BLaER1 (cell line): Measurements from ENCODE around the gene MGP.
A peak's percentile ranks its signal among the peaks of the same experiment; 100 is the strongest.

Source experiments
- H3K27ac ChIP-seq: shearing (Covaris generic); formaldehyde crosslinking; 2 replicates; pipeline ENCODE4 v1.8.1; 2022
- H3K27me3 ChIP-seq: shearing (Covaris generic); formaldehyde crosslinking; 2 replicates; pipeline ENCODE4 v1.8.1; 2022
- H3K36me3 ChIP-seq: shearing (Covaris generic); formaldehyde crosslinking; 2 replicates; pipeline ENCODE4 v1.8.1; 2022
- H3K4me1 ChIP-seq: shearing (Covaris generic); formaldehyde crosslinking; 2 replicates; pipeline ENCODE4 v1.8.1; 2022
- H3K4me2 ChIP-seq: shearing (Covaris generic); formaldehyde crosslinking; 2 replicates; pipeline ENCODE4 v1.8.1; 2022
- H3K4me3 ChIP-seq: shearing (Covaris generic); formaldehyde crosslinking; 2 replicates; pipeline ENCODE4 v1.8.1; 2022
- H3K9ac ChIP-seq: shearing (Covaris generic); formaldehyde crosslinking; 2 replicates; pipeline ENCODE4 v1.8.1; 2022
- H3K9me3 ChIP-seq: shearing (Covaris generic); formaldehyde crosslinking; 2 replicates; pipeline ENCODE4 v1.8.1; 2022
- H4K20me1 ChIP-seq: shearing (Covaris generic); formaldehyde crosslinking; 2 replicates; pipeline ENCODE4 v1.8.1; 2022
- Cebpa-rat ChIP-seq: shearing (Covaris generic); IDR thresholded peaks from 2 replicates; pipeline ENCODE4 v1.8.1; 2022

Gene MGP

DNA sequence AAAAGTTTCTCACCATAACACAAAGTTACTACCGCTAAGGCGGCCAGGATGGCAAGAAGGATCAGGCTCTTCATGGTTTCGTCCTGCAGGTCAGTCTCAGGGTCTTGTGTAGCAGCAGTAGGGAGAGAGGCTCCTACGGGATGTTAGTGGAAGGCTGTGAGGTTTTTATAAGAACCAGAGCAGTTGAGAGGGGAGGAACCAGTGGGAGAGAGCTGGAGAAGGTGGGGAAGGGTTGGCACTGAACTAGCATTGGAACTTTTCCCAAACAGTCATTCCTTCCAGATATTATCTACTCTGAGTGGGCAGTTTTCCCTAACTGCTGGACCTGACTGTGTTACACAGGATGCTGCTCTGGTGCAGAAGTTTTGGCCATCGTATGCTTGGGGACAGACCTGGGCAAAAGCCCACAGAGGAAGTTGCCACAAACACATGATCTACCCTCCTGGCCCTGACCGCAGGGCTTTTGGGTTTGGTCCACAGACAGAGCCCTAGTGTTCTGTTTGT, at the start of gene MGP:
MGP (minus strand) TSS at position 137 of the 504 bp plus-strand sequence; CDS start at position 74, 63 bp downstream.
- Histone ChIP-seq H4K20me1 (no peaks in the 10 kb centered on the region), H3K9me3 (no peaks in the 10 kb centered on the region; the same call in 1 of the 2 replicates), H3K4me2 (peak within 1 kb of the TSS; percentile 67), H3K27ac (no peak within 1 kb of the TSS), H3K4me1 (peaks cover 31% of the 10 kb centered on the region), H3K36me3 (no peaks in the 10 kb centered on the region), H3K27me3 (no peaks in the 10 kb centered on the region), H3K9ac (no peak within 1 kb of the TSS), H3K4me3 (no peak within 1 kb of the TSS)
- TF ChIP-seq Cebpa-rat: no peak

DNA sequence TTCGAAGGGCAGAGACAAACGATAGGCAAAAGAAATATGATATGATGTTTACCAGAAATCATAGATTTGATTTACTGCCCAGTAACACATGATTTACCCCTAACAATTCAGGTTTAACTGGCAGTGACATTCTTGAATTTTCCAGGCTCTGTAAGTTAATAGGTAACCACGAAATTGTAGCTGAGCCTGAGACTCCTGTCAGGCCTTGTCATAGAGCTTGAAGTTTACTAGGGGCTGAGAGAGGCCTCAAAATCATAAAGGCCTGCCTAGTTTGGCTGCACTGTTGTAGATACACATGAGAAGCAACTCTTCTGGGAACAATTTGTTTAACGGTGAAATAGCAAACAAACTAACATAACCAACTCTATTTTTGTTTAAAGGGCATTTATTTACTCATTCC, 49.4 kb upstream of the MGP start:
- peaks cover 84% of the 10 kb centered on the region for H3K36me3 ChIP-seq
- no peak overlapping the region for H3K4me2 ChIP-seq
- no peaks in the 10 kb centered on the region for H4K20me1 ChIP-seq
- H3K9ac ChIP-seq: no peak overlapping the region
- H3K27ac ChIP-seq: no peak overlapping the region
- no peaks in the 10 kb centered on the region for H3K27me3 ChIP-seq
- peaks cover 15% of the 10 kb centered on the region for H3K4me1 ChIP-seq
- no peaks in the 10 kb centered on the region for H3K9me3 ChIP-seq
- no peak for TF ChIP-seq Cebpa-rat
- H3K4me3 ChIP-seq: no peak overlapping the region

DNA sequence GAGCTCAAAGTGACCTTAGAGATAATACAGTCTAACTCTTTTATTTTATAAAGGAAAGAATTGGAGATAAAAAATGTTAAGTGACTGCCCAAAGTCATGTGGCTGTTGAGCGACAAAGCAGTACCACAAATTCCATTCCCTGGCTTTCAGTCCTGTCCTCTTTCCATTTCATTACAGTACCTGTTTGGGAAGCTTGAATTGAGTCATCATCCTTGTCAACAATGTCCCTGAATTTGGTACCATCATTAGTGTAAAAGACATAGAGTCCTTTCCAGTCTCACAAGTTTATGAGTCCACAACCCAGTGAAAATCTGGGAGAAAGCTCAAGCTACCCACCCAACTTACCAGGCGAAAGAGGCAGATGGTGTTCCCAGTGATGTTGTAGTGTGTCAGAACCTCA, 48.9 kb upstream of the MGP start:
- TF ChIP-seq Cebpa-rat: no peak
- H3K36me3 ChIP-seq: peaks cover 79% of the 10 kb centered on the region
- H3K4me1 ChIP-seq: peaks cover 12% of the 10 kb centered on the region
- no peaks in the 10 kb centered on the region for H4K20me1 ChIP-seq
- H3K27ac ChIP-seq: no peak overlapping the region
- no peak overlapping the region for H3K4me3 ChIP-seq
- no peaks in the 10 kb centered on the region for H3K9me3 ChIP-seq
- H3K4me2 ChIP-seq: no peak overlapping the region
- H3K9ac ChIP-seq: no peak overlapping the region
- no peaks in the 10 kb centered on the region for H3K27me3 ChIP-seq

- no peak for TF ChIP-seq Cebpa-rat
Observed at GRCh38 chr12:14931791-14932560, 46.3 kb upstream of the MGP start.

GRCh38 chr12:14931359-14931758, 45.7 kb upstream of the MGP start:
- no peaks in the 10 kb centered on the region for H3K27me3 ChIP-seq
- no peaks in the 10 kb centered on the region for H3K9me3 ChIP-seq
- no peak for TF ChIP-seq Cebpa-rat
- no peak overlapping the region for H3K4me3 ChIP-seq
- H3K27ac ChIP-seq: no peak overlapping the region
- H3K36me3 ChIP-seq: peaks cover 58% of the 10 kb centered on the region
- H3K9ac ChIP-seq: no peak overlapping the region
- H3K4me1 ChIP-seq: peaks cover 8% of the 10 kb centered on the region
- peak overlapping the region; percentile 29; the same call in 1 of the 2 replicates for H3K4me2 ChIP-seq
- no peaks in the 10 kb centered on the region for H4K20me1 ChIP-seq

More at GRCh38 chr12:14931791-14932560, 46.3 kb upstream of the MGP start:
- no peak overlapping the region for H3K4me3 ChIP-seq
- H4K20me1 ChIP-seq: no peaks in the 10 kb centered on the region
- H3K27me3 ChIP-seq: no peaks in the 10 kb centered on the region
- peaks cover 8% of the 10 kb centered on the region for H3K4me1 ChIP-seq
- H3K27ac ChIP-seq: no peak overlapping the region
- H3K4me2 ChIP-seq: peak overlapping the region; percentile 29; the same call in 1 of the 2 replicates
- H3K9ac ChIP-seq: no peak overlapping the region
- peaks cover 64% of the 10 kb centered on the region for H3K36me3 ChIP-seq
- no peaks in the 10 kb centered on the region for H3K9me3 ChIP-seq

DNA sequence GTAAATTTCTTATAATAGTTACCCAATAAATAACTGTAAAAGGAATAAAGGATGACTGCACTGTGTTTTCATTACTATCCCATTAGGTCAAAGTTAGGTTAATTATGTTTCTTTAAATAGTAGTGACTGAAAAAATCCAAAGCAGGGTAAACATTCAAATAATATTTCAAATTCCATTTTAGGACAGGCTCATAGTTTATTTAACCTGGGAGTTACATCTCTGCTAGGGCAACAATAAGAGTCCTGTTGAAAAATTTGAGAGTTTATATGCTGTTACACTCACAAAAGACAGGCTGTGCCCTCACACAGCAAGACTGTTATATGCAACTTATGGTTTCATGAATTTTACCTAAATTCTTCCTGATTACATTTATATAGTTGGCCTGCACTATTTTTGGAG, 44.6 kb upstream of the MGP start:
- H3K27me3 ChIP-seq: no peaks in the 10 kb centered on the region
- H3K9me3 ChIP-seq: no peaks in the 10 kb centered on the region
- no peak overlapping the region for H3K27ac ChIP-seq
- peaks cover 8% of the 10 kb centered on the region for H3K4me1 ChIP-seq
- peaks cover 47% of the 10 kb centered on the region for H3K36me3 ChIP-seq
- no peak overlapping the region for H3K4me3 ChIP-seq
- H3K9ac ChIP-seq: no peak overlapping the region
- no peak for TF ChIP-seq Cebpa-rat
- H4K20me1 ChIP-seq: no peaks in the 10 kb centered on the region
- H3K4me2 ChIP-seq: no peak overlapping the region

DNA sequence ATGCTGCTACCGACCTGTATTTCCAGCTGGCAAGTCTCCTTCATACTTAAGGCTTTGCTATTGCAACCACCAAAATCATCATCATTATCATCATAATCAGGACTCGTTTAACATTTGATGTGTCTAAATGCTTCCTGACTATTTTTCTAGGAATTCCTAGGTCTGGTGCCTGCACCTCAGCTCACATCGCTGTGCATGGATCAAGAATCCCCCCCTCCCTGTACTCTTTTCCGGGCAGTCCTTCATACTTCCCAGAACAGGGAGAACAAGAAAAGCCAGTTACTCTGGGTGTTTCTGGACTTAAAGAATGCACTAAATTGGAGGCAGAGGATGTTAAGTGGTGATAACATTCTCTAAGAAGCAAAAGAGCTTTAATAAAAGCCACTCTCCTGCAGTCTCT, 43.3 kb upstream of the MGP start:
- H3K4me3 ChIP-seq: no peak overlapping the region

DNA sequence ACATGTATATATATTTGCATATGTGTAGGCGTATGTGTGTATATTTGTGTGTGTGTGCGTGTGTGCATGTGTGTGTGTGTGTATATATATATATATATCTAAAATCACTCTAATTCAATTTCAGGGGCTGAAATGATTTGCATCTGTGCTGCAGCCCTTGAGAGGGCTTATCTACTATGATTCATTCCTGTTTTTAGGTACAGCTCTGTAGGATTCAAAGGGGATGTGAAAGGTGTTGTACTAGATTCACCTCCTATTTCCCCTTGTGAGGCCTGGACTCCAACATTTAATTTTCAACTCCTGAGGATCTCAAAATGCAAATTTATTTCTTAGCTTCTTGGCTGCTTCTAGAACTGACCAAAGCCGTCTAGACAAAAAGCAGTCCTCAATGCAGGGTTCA, 41.6 kb upstream of the MGP start:
- Histone ChIP-seq H3K27me3 (no peaks in the 10 kb centered on the region), H3K9me3 (no peaks in the 10 kb centered on the region), H4K20me1 (no peaks in the 10 kb centered on the region), H3K36me3 (peaks cover 26% of the 10 kb centered on the region; the same call in 1 of the 2 replicates), H3K4me3 (no peak overlapping the region), H3K27ac (no peak overlapping the region), H3K4me1 (peaks cover 8% of the 10 kb centered on the region), H3K4me2 (no peak overlapping the region), H3K9ac (no peak overlapping the region)
- no peak for TF ChIP-seq Cebpa-rat

More for the DNA sequence above, 43.3 kb upstream of the MGP start:
- H3K27me3 ChIP-seq: no peaks in the 10 kb centered on the region
- peaks cover 8% of the 10 kb centered on the region for H3K4me1 ChIP-seq
- H3K9ac ChIP-seq: no peak overlapping the region
- no peak overlapping the region for H3K27ac ChIP-seq
- no peak for TF ChIP-seq Cebpa-rat
- no peaks in the 10 kb centered on the region for H4K20me1 ChIP-seq
- no peaks in the 10 kb centered on the region for H3K9me3 ChIP-seq
- peaks cover 41% of the 10 kb centered on the region for H3K36me3 ChIP-seq
- H3K4me2 ChIP-seq: no peak overlapping the region

- no peaks in the 10 kb centered on the region for H3K27me3 ChIP-seq
- no peak overlapping the region for H3K4me3 ChIP-seq
- no peak overlapping the region for H3K27ac ChIP-seq
- no peak for TF ChIP-seq Cebpa-rat
- H3K9ac ChIP-seq: no peak overlapping the region
- peaks cover 8% of the 10 kb centered on the region for H3K4me1 ChIP-seq
- no peaks in the 10 kb centered on the region for H3K9me3 ChIP-seq
- no peaks in the 10 kb centered on the region for H4K20me1 ChIP-seq
- H3K36me3 ChIP-seq: peaks cover 33% of the 10 kb centered on the region
- no peak overlapping the region for H3K4me2 ChIP-seq
Observed at GRCh38 chr12:14924541-14924940, 38.9 kb upstream of the MGP start.

GRCh38 chr12:14923944-14924343, 38.3 kb upstream of the MGP start:
- Histone ChIP-seq H3K9me3 (no peaks in the 10 kb centered on the region), H3K9ac (no peak overlapping the region), H3K36me3 (peaks cover 36% of the 10 kb centered on the region), H3K4me3 (no peak overlapping the region), H3K27ac (no peak overlapping the region), H3K4me1 (peaks cover 8% of the 10 kb centered on the region), H3K27me3 (no peaks in the 10 kb centered on the region), H4K20me1 (no peaks in the 10 kb centered on the region), H3K4me2 (no peak overlapping the region)
- TF ChIP-seq Cebpa-rat: no peak
